Mucosa of descending colon (tissue), 3 donors: ENCODE data around the gene IL21. TPM values are rescaled to one million over a fixed set of nuclear protein-coding genes. Genes with fewer than 3 reads are reported as not detected.
"Not testable (repeated sequence)": the region's sequence is repeated elsewhere in the genome, so short reads cannot be mapped to it uniquely, and the experiment has no call there.

Experiments used
- ATAC-seq: fragments of 200-7000 bp; cut with Tn5 transposase; one replicate; pipeline ENCODE4 v1.9.1; 2020; ENCODE audit warnings: mild to moderate bottlenecking, moderate library complexity
- DNase-seq, 3 donors: peaks; one replicate each; pipeline ENCODE4 v3.0.0-alpha.2; 2020
- H3K36me3 ChIP-seq: fragments of 200-600 bp; one replicate; pipeline ENCODE4 v1.8.0; 2021; ENCODE audit warnings: low read depth, mild to moderate bottlenecking
- H3K4me1 ChIP-seq: fragments of 200-600 bp; one replicate; pipeline ENCODE4 v1.8.0; 2021; ENCODE audit warnings: low read depth, mild to moderate bottlenecking
- H3K4me3 ChIP-seq: fragments of 200-600 bp; one replicate; pipeline ENCODE4 v1.8.0; 2021; ENCODE audit warnings: mild to moderate bottlenecking
- H3K9me3 ChIP-seq: fragments of 200-600 bp; one replicate; pipeline ENCODE4 v1.8.0; 2021; ENCODE audit warnings: mild to moderate bottlenecking
- CTCF ChIP-seq: fragments of 200-600 bp; IDR thresholded peaks from one replicate; pipeline ENCODE4 v1.8.0; 2022; ENCODE audit warnings: antibody characterized with exemption, mild to moderate bottlenecking
- intact Hi-C, 2 donors: fragments of 100-400 bp; cut with DNase I in 1 of 2; cut with micrococcal nuclease in 1 of 2; formaldehyde crosslinking; loops; one replicate each; pipeline versions ENCODE4 v1.11.0 to v1.11.1; 2022; cut with DNase I, micrococcal nuclease
- total RNA-seq, 3 donors: library from RNA; stranded (reverse); fragmentation: NEBNext Ultra II Directional in 2 of 3; extraction: Animal tissue kit (Norgen Biotek cat#: 25700) in 2 of 3; gene quantifications; one replicate each; pipeline versions ENCODE4 v1.2.1 to v1.2.4, GENCODE V29; 2021 to 2023
- donor health status: DM: no; HTN: no; CAD: no; lungs with moderate emphysema.
- donor health status: DM: no; HTN: no; CAD: no.
- donor health status: DM: no; HTN: yes; CAD: no.

IL21 gene
- total RNA-seq, 3 donors from 2014 or later: not detected

DNA sequence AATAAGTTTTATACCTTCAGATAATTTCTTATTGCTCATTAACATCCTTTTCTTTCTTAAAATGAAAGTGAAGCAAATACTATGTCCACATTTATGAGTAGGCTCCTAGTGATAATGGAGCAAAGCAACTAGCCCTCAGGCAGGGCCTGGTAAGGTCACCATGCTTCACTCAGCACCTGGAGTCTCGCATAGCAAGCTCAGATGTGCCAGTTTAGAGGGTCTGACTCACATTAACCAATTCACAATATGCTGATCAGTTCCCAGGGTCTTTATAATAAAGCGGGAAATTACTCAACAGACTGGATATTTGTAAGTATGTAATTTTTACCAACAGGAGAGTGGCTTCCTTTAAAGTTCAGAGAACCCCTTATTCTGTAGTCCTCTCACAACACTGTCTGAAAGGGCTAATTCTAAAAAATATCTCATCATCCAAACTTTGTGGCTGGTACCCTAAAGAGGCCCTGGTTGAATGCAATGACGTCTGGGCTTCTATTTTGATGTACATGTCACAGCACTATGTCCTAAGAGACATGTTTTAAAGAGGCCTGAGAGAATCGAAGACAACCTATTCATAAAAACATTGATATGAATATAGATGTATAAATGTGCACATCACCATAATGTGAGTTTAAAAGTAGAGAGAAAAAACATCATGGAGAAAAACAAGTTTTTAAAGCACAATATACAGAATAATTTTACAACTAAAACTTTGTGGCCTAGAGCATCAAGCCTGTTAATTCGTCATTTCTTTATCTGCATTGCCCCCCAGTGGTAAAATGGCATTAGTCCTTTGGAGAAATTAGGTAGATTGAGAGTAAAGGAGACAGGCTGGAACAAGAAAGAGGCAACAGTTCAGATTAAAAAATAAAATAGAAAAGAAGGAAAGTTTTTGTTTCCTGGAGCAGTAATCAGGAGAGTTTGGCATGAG is 44.3 kb downstream of the IL21 start:
- TF ChIP-seq CTCF: no peak
- intact Hi-C loops: no loop called here
- Histone ChIP-seq H3K36me3 (no peaks in the 10 kb centered on the region), H3K4me3 (no peak overlapping the region), H3K4me1 (no peaks in the 10 kb centered on the region), H3K9me3 (no peaks in the 10 kb centered on the region)
- DNase-seq: peak in 1 of 3 donors; percentile 29
- ATAC-seq: peak; percentile 38

DNA sequence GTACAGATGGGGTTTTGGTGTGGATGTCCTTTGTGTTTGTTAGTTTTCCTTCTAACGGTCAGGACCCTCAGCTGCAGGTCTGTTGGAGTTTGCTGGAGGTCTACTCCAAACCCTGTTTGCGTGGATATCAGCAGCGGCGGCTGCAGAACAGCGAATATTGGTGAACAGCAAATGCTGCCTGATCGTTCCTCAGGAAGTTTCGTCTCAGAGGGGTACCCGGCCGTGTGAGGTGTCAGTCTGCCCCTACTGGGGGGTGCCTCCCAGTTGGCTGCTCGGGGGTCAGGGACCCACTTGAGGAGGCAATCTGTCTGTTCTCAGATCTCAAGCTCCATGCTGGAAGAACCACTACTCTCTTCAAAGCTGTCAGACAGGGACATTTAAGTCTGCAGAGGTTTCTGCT is 46.5 kb downstream of the IL21 start:
- DNase-seq, intact Hi-C loops, H3K4me1 ChIP-seq, H3K9me3 ChIP-seq, ATAC-seq, H3K36me3 ChIP-seq, H3K4me3 ChIP-seq: not testable (repeated sequence)

GRCh38 chr4:122562449-122562848 is 58.4 kb downstream of the IL21 start:
- H3K4me1 ChIP-seq: no peaks in the 10 kb centered on the region
- no peak overlapping the region for H3K4me3 ChIP-seq
- DNase-seq (no peak), ATAC-seq (no peak)
- no peaks in the 10 kb centered on the region for H3K36me3 ChIP-seq
- no peak for TF ChIP-seq CTCF
- no peaks in the 10 kb centered on the region for H3K9me3 ChIP-seq
- intact Hi-C loops: no loop called here

Other genes starting within 250 kb of the IL21 start
- gene ADAD1, start 242.1 kb downstream of the IL21 start, total RNA-seq: not detected
- gene IL2, start 164.3 kb downstream of the IL21 start, total RNA-seq: not detected
- gene BBS12, start 111.6 kb upstream of the IL21 start, total RNA-seq: 1 to 10 TPM; 3.3 to 5.4 (median 3.9) TPM
- gene FGF2, start 205.8 kb upstream of the IL21 start, total RNA-seq: 10 to 100 TPM in 1 of 3 donors, 1 to 10 TPM in 2; 1.3 to 45.0 (median 2.4) TPM